ENCODE data around the gene DPH5.
"Not testable (repeated sequence)": the region's sequence is repeated elsewhere in the genome, so short reads cannot be mapped to it uniquely, and the experiment has no call there.

DPH5 gene

GRCh38 chr1:101037316-101037715 is 11.7 kb upstream of the DPH5 start:
- H3K36me3 ChIP-seq (ENCODE audit: low read length): peaks cover 31% of the 10 kb centered on the region

GRCh38 chr1:101033017-101033416 is 7.4 kb upstream of the DPH5 start:
- no peaks in the 10 kb centered on the region for H3F3A ChIP-seq (ENCODE audit: insufficient read depth)
- H3K9me3 ChIP-seq (ENCODE audit: insufficient read depth, low read length): no peaks in the 10 kb centered on the region
- no peak overlapping the region for H3K4me3 ChIP-seq (ENCODE audit: insufficient read depth, low read length, poor library complexity, severe bottlenecking)
- peaks cover 9% of the 10 kb centered on the region for H3K36me3 ChIP-seq (ENCODE audit: low read length)
- peaks cover 90% of the 10 kb centered on the region for H3K79me2 ChIP-seq (ENCODE audit: insufficient read depth, low read length)
- no peak for TF ChIP-seq CTCF (IDR thresholded peaks at IDR 0.05; ENCODE audit: insufficient read depth, low read length, poor library complexity, severe bottlenecking)
- no peak for TF ChIP-seq EZH2phosphoT487 (conservative IDR thresholded peaks at IDR 0.05; ENCODE audit: low read length)
- no peaks in the 10 kb centered on the region for H3K9me2 ChIP-seq (replicated peaks; ENCODE audit: insufficient read depth, low read length)
- no peaks in the 10 kb centered on the region for H3K27me3 ChIP-seq (ENCODE audit: low read length)
- H2AFZ ChIP-seq (ENCODE audit: low read depth, low read length, severe bottlenecking): no peak overlapping the region
- no peak overlapping the region for H3K27ac ChIP-seq (ENCODE audit: low read depth, low read length)
- no peak overlapping the region for H3K4me2 ChIP-seq (ENCODE audit: low read depth, low read length, poor library complexity, severe bottlenecking)
- no peak overlapping the region for H3K9ac ChIP-seq (ENCODE audit: low read length)
- no peaks in the 10 kb centered on the region for H4K20me1 ChIP-seq (ENCODE audit: low read depth, low read length)

More at GRCh38 chr1:101037316-101037715, 11.7 kb upstream of the DPH5 start:
- H3K27ac ChIP-seq (ENCODE audit: low read depth, low read length): no peak overlapping the region
- no peak overlapping the region for H2AFZ ChIP-seq (ENCODE audit: low read depth, low read length, severe bottlenecking)
- H3K4me2 ChIP-seq (ENCODE audit: low read depth, low read length, poor library complexity, severe bottlenecking): no peak overlapping the region
- H3K27me3 ChIP-seq (ENCODE audit: low read length): no peaks in the 10 kb centered on the region
- H4K20me1 ChIP-seq (ENCODE audit: low read depth, low read length): no peaks in the 10 kb centered on the region
- H3K9me2 ChIP-seq (replicated peaks; ENCODE audit: insufficient read depth, low read length): no peaks in the 10 kb centered on the region
- TF ChIP-seq EZH2phosphoT487 (conservative IDR thresholded peaks at IDR 0.05; ENCODE audit: low read length): no peak
- no peak for TF ChIP-seq CTCF (IDR thresholded peaks at IDR 0.05; ENCODE audit: insufficient read depth, low read length, poor library complexity, severe bottlenecking)
- H3K79me2 ChIP-seq (ENCODE audit: insufficient read depth, low read length): peaks cover 58% of the 10 kb centered on the region
- no peak overlapping the region for H3K9ac ChIP-seq (ENCODE audit: low read length)
- H3K4me3 ChIP-seq (ENCODE audit: insufficient read depth, low read length, poor library complexity, severe bottlenecking): no peak overlapping the region
- H3K9me3 ChIP-seq (ENCODE audit: insufficient read depth, low read length): peaks cover 27% of the 10 kb centered on the region; the same call in 1 of the 2 replicates
- no peaks in the 10 kb centered on the region for H3F3A ChIP-seq (ENCODE audit: insufficient read depth)

- H3K4me3 ChIP-seq (ENCODE audit: insufficient read depth, low read length, poor library complexity, severe bottlenecking); H3K9me2 ChIP-seq (replicated peaks; ENCODE audit: insufficient read depth, low read length); H3K27ac ChIP-seq (ENCODE audit: low read depth, low read length); H3F3A ChIP-seq (ENCODE audit: insufficient read depth); H2AFZ ChIP-seq (ENCODE audit: low read depth, low read length, severe bottlenecking); H3K36me3 ChIP-seq (ENCODE audit: low read length); H3K9me3 ChIP-seq (ENCODE audit: insufficient read depth, low read length); H3K27me3 ChIP-seq (ENCODE audit: low read length); H3K9ac ChIP-seq (ENCODE audit: low read length); H3K4me2 ChIP-seq (ENCODE audit: low read depth, low read length, poor library complexity, severe bottlenecking); H4K20me1 ChIP-seq (ENCODE audit: low read depth, low read length): not testable (repeated sequence)
- peaks cover 91% of the 10 kb centered on the region for H3K79me2 ChIP-seq (ENCODE audit: insufficient read depth, low read length)
Measured at GRCh38 chr1:101032129-101032528, 6.5 kb upstream of the DPH5 start.

- no peaks in the 10 kb centered on the region for H3K9me2 ChIP-seq (replicated peaks; ENCODE audit: insufficient read depth, low read length)
- H3F3A ChIP-seq (ENCODE audit: insufficient read depth): no peaks in the 10 kb centered on the region
- no peaks in the 10 kb centered on the region for H3K9me3 ChIP-seq (ENCODE audit: insufficient read depth, low read length)
- no peaks in the 10 kb centered on the region for H3K27me3 ChIP-seq (ENCODE audit: low read length)
- peaks cover 91% of the 10 kb centered on the region for H3K79me2 ChIP-seq (ENCODE audit: insufficient read depth, low read length)
- no peak overlapping the region for H3K9ac ChIP-seq (ENCODE audit: low read length)
- no peak overlapping the region for H3K4me3 ChIP-seq (ENCODE audit: insufficient read depth, low read length, poor library complexity, severe bottlenecking)
- peaks cover 4% of the 10 kb centered on the region; the same call in 1 of the 2 replicates for H3K36me3 ChIP-seq (ENCODE audit: low read length)
- H3K4me2 ChIP-seq (ENCODE audit: low read depth, low read length, poor library complexity, severe bottlenecking): no peak overlapping the region
- H4K20me1 ChIP-seq (ENCODE audit: low read depth, low read length): no peaks in the 10 kb centered on the region
- H2AFZ ChIP-seq (ENCODE audit: low read depth, low read length, severe bottlenecking): no peak overlapping the region
- H3K27ac ChIP-seq (ENCODE audit: low read depth, low read length): no peak overlapping the region
- no peak for TF ChIP-seq CTCF (IDR thresholded peaks at IDR 0.05; ENCODE audit: insufficient read depth, low read length, poor library complexity, severe bottlenecking)
- no peak for TF ChIP-seq EZH2phosphoT487 (conservative IDR thresholded peaks at IDR 0.05; ENCODE audit: low read length)
Measured at GRCh38 chr1:101030881-101031280, 5.3 kb upstream of the DPH5 start.

All from SU-DHL-6 (cell line).